GM12878 (cell line): ENCODE results near the gene CS. TPM values are rescaled to one million over a fixed set of nuclear protein-coding genes. Genes with fewer than 3 reads are reported as not detected.
A peak's percentile ranks its signal among the peaks of the same experiment; 100 is the strongest.
"Not testable (repeated sequence)": the region's sequence is repeated elsewhere in the genome, so short reads cannot be mapped to it uniquely, and the experiment has no call there.

Experiments used
- ATAC-seq: fragments of 200-7000 bp; cut with Tn5 transposase; 3 replicates; pipeline ENCODE4 v1.9.1; 2020; ENCODE audit warnings: mild to moderate bottlenecking, moderate library complexity
- BruUV-seq: library from RNA; stranded (reverse); fragments of 400-500 nt; replicated peaks from 2 replicates; lab custom pipeline; 2021; lab: Mats Ljungman, UMichigan
- CTCF ChIA-PET: fragments of 300-600 bp; sonication (Branson Sonifier 250); formaldehyde crosslinking; extraction: SDS; loops from one replicate; lab custom pipeline; 2021; ENCODE audit warnings: inconsistent platforms; lab: Yijun Ruan, JAX
- POLR2A ChIA-PET: fragments of 350-600 bp; formaldehyde crosslinking; extraction: SDS; loops from one replicate; lab custom pipeline; 2021; ENCODE audit warnings: inconsistent platforms; lab: Charles Lee
- RAD21 ChIA-PET: fragments of 300-600 bp; sonication (Branson Sonifier 250); formaldehyde crosslinking; loops from one replicate; lab custom pipeline; 2023; ENCODE audit warnings: antibody characterized with exemption; ENCODE audit not compliant: unreplicated experiment; lab: Charles Lee
- SMC1A ChIA-PET: fragments of 300-600 bp; sonication (Branson Sonifier 250); formaldehyde crosslinking; loops from one replicate; lab custom pipeline; 2023; ENCODE audit not compliant: unreplicated experiment, uncharacterized antibody; lab: Charles Lee
- DNase-seq: peaks from one replicate; pipeline ENCODE4 v3.0.0-alpha.2; 2011; ENCODE audit warnings: low read depth, low spot score
- FAIRE-seq: peaks from 3 replicates; lab custom pipeline; 2011; peaks lifted over from hg19 to GRCh38; lab: Jason Lieb, UNC
- H2AFZ ChIP-seq: 2 replicates; pipeline ENCODE4 v1.6.0; 2011; ENCODE audit warnings: low read depth, low read length, control low read depth; ENCODE audit not compliant: control insufficient read depth
- H3K27ac ChIP-seq: 2 replicates; pipeline ENCODE4 v1.5.1; 2011; ENCODE audit warnings: control low read depth; ENCODE audit not compliant: control insufficient read depth, insufficient read depth
- H3K27me3 ChIP-seq, 2 experiments: replicated peaks in 1 of 2; 2 replicates each; pipeline versions ENCODE4 v1.6.0 to v1.6.1; 2011; ENCODE audit warnings: low read length in 1 of 2; ENCODE audit not compliant: control insufficient read depth in 2 of 2, insufficient read depth in 2 of 2
- H3K36me3 ChIP-seq, 2 experiments: 2 replicates each; pipeline ENCODE4 v1.5.1; 2011; ENCODE audit warnings: low read length in 1 of 2; ENCODE audit not compliant: control insufficient read depth in 2 of 2, insufficient read depth in 2 of 2
- H3K4me1 ChIP-seq: 2 replicates; pipeline ENCODE4 v1.6.1; 2011; ENCODE audit warnings: mild to moderate bottlenecking, low read length, moderate library complexity, mixed read lengths; ENCODE audit not compliant: control insufficient read depth, insufficient read depth
- H3K4me2 ChIP-seq: 2 replicates; pipeline ENCODE4 v1.6.0; 2011; ENCODE audit warnings: control low read depth; ENCODE audit not compliant: control insufficient read depth, insufficient read depth
- H3K4me3 ChIP-seq: fragments of 200-600 bp; sonication (generic); 2 replicates; pipeline ENCODE4 v1.5.1; 2016
- H3K79me2 ChIP-seq: 2 replicates; pipeline ENCODE4 v1.6.0; 2011; ENCODE audit warnings: low read length; ENCODE audit not compliant: control insufficient read depth, insufficient read depth
- H3K9ac ChIP-seq: 2 replicates; pipeline ENCODE4 v1.8.0; 2011; ENCODE audit warnings: low read length, control low read depth, mixed read lengths; ENCODE audit not compliant: control insufficient read depth, insufficient read depth
- H3K9me3 ChIP-seq: replicated peaks from 3 replicates; pipeline ENCODE4 v1.5.1; 2011; ENCODE audit warnings: mild to moderate bottlenecking, low read length; ENCODE audit not compliant: control insufficient read depth, insufficient read depth
- H4K20me1 ChIP-seq: 2 replicates; pipeline ENCODE4 v1.6.0; 2011; ENCODE audit not compliant: control insufficient read depth, insufficient read depth
- ATF2 ChIP-seq: IDR thresholded peaks from 2 replicates; pipeline ENCODE4 v1.6.1; 2012; ENCODE audit warnings: low read length, inconsistent platforms
- BHLHE40 ChIP-seq, 2 experiments: fragments of 450-650 bp in 1 of 2; IDR thresholded peaks; 2 replicates each; pipeline ENCODE4 v1.6.1; 2011 to 2017; ENCODE audit warnings: low read depth in 2 of 2, borderline replicate concordance in 1 of 2, improper control_type of control experiment in 1 of 2, low read length in 1 of 2, mild to moderate bottlenecking in 1 of 2
- IKZF1 ChIP-seq: fragments of 450-650 bp; conservative IDR thresholded peaks from 2 replicates; pipeline ENCODE4 v1.6.1; 2017; ENCODE audit warnings: antibody characterized with exemption, mild to moderate bottlenecking
- KLF5 ChIP-seq: fragments of 450-650 bp; IDR thresholded peaks from 2 replicates; pipeline ENCODE4 v1.6.1; 2014; ENCODE audit warnings: mild to moderate bottlenecking; ENCODE audit not compliant: partially characterized antibody
- NR2F1 ChIP-seq: fragments of 450-650 bp; conservative IDR thresholded peaks from 2 replicates; pipeline ENCODE4 v1.6.1; 2017; ENCODE audit warnings: mild to moderate bottlenecking
- PAX8 ChIP-seq: fragments of 450-650 bp; IDR thresholded peaks from 2 replicates; pipeline ENCODE4 v1.6.1; 2017; ENCODE audit warnings: mild to moderate bottlenecking, moderate library complexity
- WGBS: methylation state at CpG from one replicate; pipeline ENCODE4 v1.1.6; 2016; ENCODE audit warnings: low lambda C conversion rate; ENCODE audit not compliant: insufficient replicate concordance, insufficient coverage; ENCODE audit errors: missing lambda C conversion rate; 5-methylcytosine and 5-hydroxymethylcytosine counted together
- in situ Hi-C: fragments of 300-500 bp; cut with MboI; formaldehyde crosslinking; loops from 9 replicates; pipeline ENCODE4 v1.14.3; 2018; ENCODE audit warnings: mixed read lengths
- intact Hi-C: fragments of 100-400 bp; cut with micrococcal nuclease; formaldehyde crosslinking; loops from one replicate; pipeline ENCODE4 v1.14.2; 2022; ENCODE audit not compliant: unreplicated experiment
- polyA plus RNA-seq, 11 experiments: library from polyadenylated mRNA; depleted of rRNA in 4 of 11; unstranded in 6 of 11; stranded (reverse) in 5 of 11; fragments of >200 nt; fragmentation: Nextera tagmentation in 4 of 11; fragmentation: Illumina TruSeq in 1 of 11; extraction: Ambion mirVana in 4 of 11; extraction: Trizol in 1 of 11; gene quantifications; 1 replicate in 1 of 11; 2 replicates in 10 of 11; pipeline versions ENCODE4 v1.2.1 to v1.2.3, GENCODE V29; 2011 to 2016; ENCODE audit warnings: inconsistent platforms in 2 of 11, missing spikeins in 2 of 11, low read depth in 1 of 11
- total RNA-seq, 4 experiments: library from RNA; depleted of rRNA in 3 of 4; stranded (reverse); fragments of >200 nt in 3 of 4; fragmentation: Illumina TruSeq in 1 of 4; extraction: Trizol in 1 of 4; gene quantifications; 2 replicates each; pipeline versions ENCODE4 v1.2.1 to v1.2.3, GENCODE V29; 2013 to 2021
- TF ChIP-seq, protein P1 (sequence below): IDR thresholded peaks from 2 replicates; pipeline ENCODE4 v1.6.1; 2011; ENCODE audit warnings: low read depth, low read length, improper control_type of control experiment, borderline replicate concordance
- TF ChIP-seq, protein P2 (sequence below), 3 experiments: IDR thresholded peaks in 2 of 3; conservative IDR thresholded peaks in 1 of 3; 2 replicates each; pipeline ENCODE4 v1.5.1; 2011; ENCODE audit warnings: low read depth in 3 of 3, low read length in 3 of 3, mild to moderate bottlenecking in 3 of 3, control low read depth in 2 of 3, moderate library complexity in 2 of 3, inconsistent platforms in 1 of 3, mixed read lengths in 1 of 3; ENCODE audit not compliant: control insufficient read depth in 2 of 3, insufficient read depth in 1 of 3; ENCODE audit errors: extremely low read depth in 1 of 3

The CS gene
- total and polyA plus RNA-seq, 10 of the 15 experiments (the other 5 are each of a cell fraction or from before 2014, with no cell fraction given), result 64.9 to 276 (median 139) TPM

DNA sequence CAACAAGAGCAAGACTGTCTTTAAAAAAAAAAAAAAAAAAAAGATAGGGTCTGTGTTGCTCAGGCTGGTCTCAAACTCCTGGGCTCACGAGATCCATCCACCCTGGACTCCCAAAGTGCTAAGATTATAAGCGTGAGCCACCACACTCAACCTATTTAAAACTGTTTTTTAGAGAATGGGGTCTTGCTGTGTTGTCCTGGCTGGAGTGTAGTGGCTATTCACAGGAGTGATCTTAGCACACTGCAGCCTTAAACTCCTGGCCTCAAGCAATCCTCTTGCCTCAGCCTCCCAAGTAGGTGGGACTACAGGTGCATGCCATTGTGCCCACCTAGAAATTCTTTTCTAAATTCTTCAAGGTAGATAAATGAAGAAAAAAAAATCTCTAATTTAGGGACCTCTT is 25.8 kb downstream of the CS start (continued):
- TF ChIP-seq, protein P1, sequence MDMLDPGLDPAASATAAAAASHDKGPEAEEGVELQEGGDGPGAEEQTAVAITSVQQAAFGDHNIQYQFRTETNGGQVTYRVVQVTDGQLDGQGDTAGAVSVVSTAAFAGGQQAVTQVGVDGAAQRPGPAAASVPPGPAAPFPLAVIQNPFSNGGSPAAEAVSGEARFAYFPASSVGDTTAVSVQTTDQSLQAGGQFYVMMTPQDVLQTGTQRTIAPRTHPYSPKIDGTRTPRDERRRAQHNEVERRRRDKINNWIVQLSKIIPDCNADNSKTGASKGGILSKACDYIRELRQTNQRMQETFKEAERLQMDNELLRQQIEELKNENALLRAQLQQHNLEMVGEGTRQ, result no peak
- TF ChIP-seq, protein P2, sequence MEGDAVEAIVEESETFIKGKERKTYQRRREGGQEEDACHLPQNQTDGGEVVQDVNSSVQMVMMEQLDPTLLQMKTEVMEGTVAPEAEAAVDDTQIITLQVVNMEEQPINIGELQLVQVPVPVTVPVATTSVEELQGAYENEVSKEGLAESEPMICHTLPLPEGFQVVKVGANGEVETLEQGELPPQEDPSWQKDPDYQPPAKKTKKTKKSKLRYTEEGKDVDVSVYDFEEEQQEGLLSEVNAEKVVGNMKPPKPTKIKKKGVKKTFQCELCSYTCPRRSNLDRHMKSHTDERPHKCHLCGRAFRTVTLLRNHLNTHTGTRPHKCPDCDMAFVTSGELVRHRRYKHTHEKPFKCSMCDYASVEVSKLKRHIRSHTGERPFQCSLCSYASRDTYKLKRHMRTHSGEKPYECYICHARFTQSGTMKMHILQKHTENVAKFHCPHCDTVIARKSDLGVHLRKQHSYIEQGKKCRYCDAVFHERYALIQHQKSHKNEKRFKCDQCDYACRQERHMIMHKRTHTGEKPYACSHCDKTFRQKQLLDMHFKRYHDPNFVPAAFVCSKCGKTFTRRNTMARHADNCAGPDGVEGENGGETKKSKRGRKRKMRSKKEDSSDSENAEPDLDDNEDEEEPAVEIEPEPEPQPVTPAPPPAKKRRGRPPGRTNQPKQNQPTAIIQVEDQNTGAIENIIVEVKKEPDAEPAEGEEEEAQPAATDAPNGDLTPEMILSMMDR (IDR thresholded peaks at IDR 0.05 in 2 of 3, conservative IDR thresholded peaks at IDR 0.05 in 1 of 3; ENCODE audit: control insufficient read depth in 2 of 3, extremely low read depth in 1 of 3, insufficient read depth in 1 of 3, low read depth in 3 of 3, low read length in 3 of 3), result no peak
- TF ChIP-seq PAX8, result no peak
- TF ChIP-seq ATF2, result no peak
- TF ChIP-seq NR2F1, result no peak
- no peak for TF ChIP-seq BHLHE40 (IDR thresholded peaks at IDR 0.05; ENCODE audit: borderline replicate concordance in 1 of 2, low read depth in 2 of 2, low read length in 1 of 2)
- TF ChIP-seq IKZF1, result no peak
- TF ChIP-seq KLF5, result no peak

GRCh38 chr12:56272468-56272867 is 27.7 kb downstream of the CS start:
- H3K27me3 ChIP-seq, ATAC-seq, intact Hi-C loops, RAD21 ChIA-PET, H3K9me3 ChIP-seq, H3K79me2 ChIP-seq, BruUV-seq, in situ Hi-C loops, H4K20me1 ChIP-seq, DNase-seq, H2AFZ ChIP-seq, SMC1A ChIA-PET, H3K4me2 ChIP-seq, H3K4me1 ChIP-seq, H3K4me3 ChIP-seq, H3K9ac ChIP-seq, H3K27ac ChIP-seq: not testable (repeated sequence)
- peak; percentile 61 for FAIRE-seq
- WGBS, result 94% methylated on average over 2 of the region's 2 CpGs
- peaks cover 14% of the 10 kb centered on the region in 2 experiments; a peak in 3 of 4 replicates for H3K36me3 ChIP-seq
- POLR2A ChIA-PET, result interaction anchor here (0.6 kb wide), 1 partner anchor 13 kb away, joined by 5 read pairs; no protein-coding TSS in a partner anchor
- CTCF ChIA-PET, result interaction anchor here (0.8 kb wide), 1 partner anchor 29 kb away, joined by 3 read pairs; no protein-coding TSS in a partner anchor
